MM.1S (cell line): ENCODE results near the gene SLC43A3.
"Not testable (repeated sequence)": the region's sequence is repeated elsewhere in the genome, so short reads cannot be mapped to it uniquely, and the experiment has no call there.

Experiments used
- DNase-seq: peaks from one replicate; pipeline ENCODE4 v3.0.0-alpha.2; 2015
- H2AFZ ChIP-seq: fragments of 300-600 bp; sonication (generic); 2 replicates; pipeline ENCODE4 v1.6.0; 2016; ENCODE audit warnings: antibody characterized with exemption, low read length
- H3F3A ChIP-seq: fragments of 300-600 bp; sonication (generic); 2 replicates; pipeline ENCODE4 v1.6.1; 2016; ENCODE audit warnings: mild to moderate bottlenecking, antibody characterized with exemption, low read length, moderate library complexity, mixed read lengths; ENCODE audit not compliant: insufficient read depth
- H3K27ac ChIP-seq: fragments of 300-600 bp; sonication (generic); 2 replicates; pipeline ENCODE4 v1.5.1; 2016; ENCODE audit warnings: mild to moderate bottlenecking, low read length
- H3K27me3 ChIP-seq: fragments of 300-600 bp; sonication (generic); replicated peaks from 2 replicates; pipeline ENCODE4 v1.6.0; 2016; ENCODE audit warnings: low read length; ENCODE audit not compliant: insufficient read depth
- H3K36me3 ChIP-seq: fragments of 300-600 bp; sonication (generic); replicated peaks from 2 replicates; pipeline ENCODE4 v1.6.1; 2016; ENCODE audit warnings: mild to moderate bottlenecking, low read length, mixed read lengths; ENCODE audit not compliant: insufficient read depth
- H3K4me1 ChIP-seq: fragments of 300-600 bp; sonication (generic); 2 replicates; pipeline ENCODE4 v1.6.1; 2016; ENCODE audit warnings: low read length, mixed read lengths
- H3K4me2 ChIP-seq: fragments of 300-600 bp; sonication (generic); 2 replicates; pipeline ENCODE4 v1.6.0; 2016; ENCODE audit warnings: low read depth, low read length
- H3K4me3 ChIP-seq: fragments of 300-600 bp; sonication (generic); 2 replicates; pipeline ENCODE4 v1.5.1; 2016; ENCODE audit warnings: low read length, mixed read lengths
- H3K79me2 ChIP-seq: fragments of 300-600 bp; sonication (generic); 2 replicates; pipeline ENCODE4 v1.6.1; 2016; ENCODE audit warnings: mixed run types, low read length, mixed read lengths
- H3K9ac ChIP-seq: fragments of 300-600 bp; sonication (generic); 2 replicates; pipeline ENCODE4 v1.6.1; 2016; ENCODE audit warnings: low read length, mixed read lengths
- H3K9me2 ChIP-seq: fragments of 300-600 bp; sonication (generic); replicated peaks from 2 replicates; pipeline ENCODE4 v1.6.1; 2016; ENCODE audit warnings: mild to moderate bottlenecking, low read length, mixed read lengths; ENCODE audit not compliant: insufficient read depth
- H3K9me3 ChIP-seq: fragments of 300-600 bp; sonication (generic); replicated peaks from 2 replicates; pipeline ENCODE4 v1.6.1; 2016; ENCODE audit warnings: mild to moderate bottlenecking, low read length, mixed read lengths; ENCODE audit not compliant: insufficient read depth
- H4K20me1 ChIP-seq: fragments of 300-600 bp; sonication (generic); 2 replicates; pipeline ENCODE4 v1.6.1; 2016; ENCODE audit warnings: mild to moderate bottlenecking, low read length, moderate library complexity, mixed read lengths; ENCODE audit not compliant: insufficient read depth
- EZH2 ChIP-seq: fragments of 300-600 bp; sonication (generic); optimal IDR thresholded peaks from 2 replicates; pipeline ENCODE3; 2017; ENCODE audit warnings: low read depth, mild to moderate bottlenecking, antibody characterized with exemption, low read length, mixed read lengths
- EZH2phosphoT487 ChIP-seq: fragments of 300-600 bp; sonication (generic); IDR thresholded peaks from 2 replicates; pipeline ENCODE4 v1.6.1; 2018; ENCODE audit warnings: antibody characterized with exemption, low read length
- TF ChIP-seq, protein P1 (sequence below): fragments of 300-600 bp; sonication (generic); IDR thresholded peaks from 2 replicates; pipeline ENCODE4 v1.5.1; 2016; ENCODE audit warnings: antibody characterized with exemption, low read length, mixed read lengths

Gene SLC43A3

DNA sequence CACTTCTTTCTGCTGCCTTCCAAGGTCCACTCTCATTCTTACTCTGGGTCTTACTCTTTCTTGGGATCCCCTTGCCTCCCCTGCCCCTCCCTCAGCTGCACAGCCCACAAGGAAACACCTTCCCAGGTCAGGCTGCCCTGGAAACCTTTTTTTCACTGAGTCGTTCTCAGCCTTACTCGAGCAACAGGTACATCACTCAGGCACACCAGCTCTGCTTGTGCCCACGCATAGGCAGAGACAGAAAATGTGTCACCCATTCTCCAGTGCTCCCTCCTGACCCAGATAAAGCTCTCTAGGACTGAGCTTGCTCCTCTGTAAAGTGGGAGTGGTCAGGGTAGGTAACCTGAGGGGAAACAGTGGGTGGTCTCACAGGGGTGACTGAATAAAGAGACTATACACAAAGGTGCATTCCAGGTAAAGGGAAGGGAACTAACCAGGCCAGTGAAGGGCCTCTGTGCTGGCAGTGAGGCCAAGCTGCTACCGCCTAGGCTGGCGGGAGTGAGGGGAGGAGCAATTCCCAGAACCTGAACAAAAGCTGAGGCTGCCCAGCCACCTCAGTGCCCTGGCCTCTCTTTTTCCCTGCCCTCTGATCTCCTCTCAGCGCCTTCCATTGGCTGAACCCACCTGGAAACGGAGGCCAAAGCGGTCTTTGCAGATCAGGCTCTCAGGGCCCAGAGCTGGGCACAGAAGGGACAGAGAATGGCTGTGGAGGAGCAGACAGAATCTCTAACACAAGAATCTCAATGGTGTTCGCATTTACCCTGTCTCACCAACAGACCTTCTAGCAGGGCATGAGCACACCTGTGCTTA lies 61.9 kb downstream of the SLC43A3 start:
- Histone ChIP-seq H3K36me3 (no peaks in the 10 kb centered on the region), H3K79me2 (no peaks in the 10 kb centered on the region), H2AFZ (no peak overlapping the region)

DNA sequence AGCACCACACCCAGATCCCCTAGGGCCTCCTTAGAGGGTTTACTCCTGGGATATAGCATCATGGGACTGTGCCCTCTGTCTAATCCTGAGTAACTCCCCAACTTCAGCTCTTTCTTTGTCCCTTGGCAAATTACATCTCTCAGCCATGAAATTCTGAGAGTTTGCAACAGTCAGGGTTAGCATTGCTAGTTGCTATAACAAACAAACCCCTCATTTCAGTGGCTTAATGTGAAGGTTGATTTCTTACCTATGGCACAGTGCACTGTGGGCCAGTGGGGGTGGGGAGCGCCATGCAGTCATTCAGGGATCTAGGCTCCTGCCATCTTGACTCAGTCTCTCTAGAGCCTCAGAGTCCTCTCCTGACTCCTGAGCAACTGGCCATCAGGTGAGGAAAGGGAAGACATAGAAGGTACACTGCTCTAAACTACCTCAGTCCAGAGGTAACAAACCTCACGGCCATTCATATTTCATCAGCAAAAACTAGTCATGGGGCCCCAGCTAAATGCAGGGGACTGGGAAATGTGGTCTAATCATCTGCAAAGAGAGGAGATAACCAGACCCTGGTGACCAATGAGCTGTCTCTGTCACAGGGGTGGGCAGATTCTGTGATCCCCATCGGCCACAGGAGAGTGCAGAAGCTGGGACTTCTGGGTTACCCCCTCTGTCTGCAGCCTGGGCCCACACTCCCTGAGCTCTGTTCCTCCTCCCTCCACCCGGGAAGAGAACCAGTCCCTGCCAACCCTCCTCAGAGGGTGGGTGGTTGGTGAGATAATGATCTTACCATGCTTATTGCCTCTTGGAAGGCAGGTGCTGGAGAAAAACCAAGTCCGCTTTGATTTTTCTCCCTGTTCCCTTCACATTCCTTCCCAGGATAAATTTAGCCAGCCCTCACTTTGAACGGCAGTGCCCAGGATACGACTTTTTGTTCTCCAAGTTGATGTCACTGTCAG lies 63.5 kb downstream of the SLC43A3 start:
- Histone ChIP-seq H2AFZ (no peak overlapping the region), H3K9me3 (no peaks in the 10 kb centered on the region), H3K27me3 (no peaks in the 10 kb centered on the region), H3K36me3 (no peaks in the 10 kb centered on the region), H4K20me1 (no peaks in the 10 kb centered on the region), H3K9ac (no peak overlapping the region), H3K4me2 (no peak overlapping the region), H3K4me3 (no peak overlapping the region), H3K9me2 (no peaks in the 10 kb centered on the region), H3K4me1 (no peaks in the 10 kb centered on the region), H3F3A (no peaks in the 10 kb centered on the region), H3K27ac (no peak overlapping the region), H3K79me2 (no peaks in the 10 kb centered on the region)
- TF ChIP-seq EZH2phosphoT487 (no peak), EZH2 (no peak)
- TF ChIP-seq, protein P1, sequence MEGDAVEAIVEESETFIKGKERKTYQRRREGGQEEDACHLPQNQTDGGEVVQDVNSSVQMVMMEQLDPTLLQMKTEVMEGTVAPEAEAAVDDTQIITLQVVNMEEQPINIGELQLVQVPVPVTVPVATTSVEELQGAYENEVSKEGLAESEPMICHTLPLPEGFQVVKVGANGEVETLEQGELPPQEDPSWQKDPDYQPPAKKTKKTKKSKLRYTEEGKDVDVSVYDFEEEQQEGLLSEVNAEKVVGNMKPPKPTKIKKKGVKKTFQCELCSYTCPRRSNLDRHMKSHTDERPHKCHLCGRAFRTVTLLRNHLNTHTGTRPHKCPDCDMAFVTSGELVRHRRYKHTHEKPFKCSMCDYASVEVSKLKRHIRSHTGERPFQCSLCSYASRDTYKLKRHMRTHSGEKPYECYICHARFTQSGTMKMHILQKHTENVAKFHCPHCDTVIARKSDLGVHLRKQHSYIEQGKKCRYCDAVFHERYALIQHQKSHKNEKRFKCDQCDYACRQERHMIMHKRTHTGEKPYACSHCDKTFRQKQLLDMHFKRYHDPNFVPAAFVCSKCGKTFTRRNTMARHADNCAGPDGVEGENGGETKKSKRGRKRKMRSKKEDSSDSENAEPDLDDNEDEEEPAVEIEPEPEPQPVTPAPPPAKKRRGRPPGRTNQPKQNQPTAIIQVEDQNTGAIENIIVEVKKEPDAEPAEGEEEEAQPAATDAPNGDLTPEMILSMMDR: no peak
- DNase-seq: no peak

More for the DNA sequence above, 61.9 kb downstream of the SLC43A3 start:
- Histone ChIP-seq H3K9ac (no peak overlapping the region), H3K9me3 (no peaks in the 10 kb centered on the region), H3K4me2 (no peak overlapping the region), H3K9me2 (no peaks in the 10 kb centered on the region), H3K4me3 (no peak overlapping the region), H3F3A (no peaks in the 10 kb centered on the region), H3K27me3 (no peaks in the 10 kb centered on the region), H3K27ac (no peak overlapping the region), H4K20me1 (no peaks in the 10 kb centered on the region), H3K4me1 (no peaks in the 10 kb centered on the region)
- no peak for TF ChIP-seq EZH2
- TF ChIP-seq EZH2phosphoT487: no peak
- TF ChIP-seq, protein P1: no peak
- no peak for DNase-seq

DNA sequence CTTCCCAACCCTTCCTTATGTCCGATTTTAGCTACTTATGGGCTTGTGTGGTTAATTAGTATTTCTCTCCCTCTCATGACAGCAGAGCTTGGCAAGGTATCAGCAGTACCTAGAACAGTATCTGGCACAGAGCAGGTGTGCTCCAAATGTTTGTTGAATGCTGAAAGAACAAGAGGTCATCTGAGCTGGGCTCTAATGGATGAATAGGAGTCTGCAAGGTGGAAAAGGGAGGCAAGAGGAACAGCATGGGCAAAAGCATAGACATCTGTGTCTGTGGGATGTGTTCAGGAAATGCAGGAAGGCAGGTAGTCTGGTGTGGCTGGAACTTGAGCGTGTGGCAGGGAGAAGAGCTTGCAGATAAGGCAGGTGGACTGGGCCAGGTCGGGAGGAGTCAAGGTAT lies 65.0 kb downstream of the SLC43A3 start:
- no peak overlapping the region for H3K27ac ChIP-seq

DNA sequence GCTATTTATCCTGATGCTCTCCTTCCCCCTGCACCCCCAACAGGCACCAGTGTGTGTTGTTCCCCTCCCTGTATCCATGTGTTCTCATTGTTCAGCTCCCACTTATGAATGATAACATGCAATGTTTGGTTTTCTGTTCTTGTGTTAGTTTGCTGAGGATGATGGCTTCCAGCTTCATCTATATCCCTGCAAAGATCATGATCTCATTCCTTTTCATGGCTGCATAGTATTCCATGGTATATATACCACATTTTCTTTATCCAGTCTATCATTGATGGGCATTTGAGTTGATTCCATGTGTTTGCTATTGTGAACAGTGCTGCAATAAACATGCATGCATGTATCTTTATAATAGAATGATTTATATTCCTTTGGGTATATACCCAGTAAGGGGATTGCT lies 65.5 kb downstream of the SLC43A3 start:
- not testable (repeated sequence) for H3K9me3 ChIP-seq, H3K9ac ChIP-seq, H3K36me3 ChIP-seq, H3K79me2 ChIP-seq, H3F3A ChIP-seq, H3K9me2 ChIP-seq, H3K4me2 ChIP-seq, H3K4me1 ChIP-seq, H3K27ac ChIP-seq, H2AFZ ChIP-seq, DNase-seq, H3K27me3 ChIP-seq, H3K4me3 ChIP-seq, H4K20me1 ChIP-seq

More for the DNA sequence above, 65.0 kb downstream of the SLC43A3 start:
- TF ChIP-seq EZH2: no peak
- TF ChIP-seq, protein P1: no peak
- TF ChIP-seq EZH2phosphoT487: no peak
- no peaks in the 10 kb centered on the region for H3K9me3 ChIP-seq
- H3K4me3 ChIP-seq: no peak overlapping the region
- DNase-seq: no peak
- no peaks in the 10 kb centered on the region for H3K27me3 ChIP-seq
- no peak overlapping the region for H3K4me2 ChIP-seq
- no peaks in the 10 kb centered on the region for H3F3A ChIP-seq
- H4K20me1 ChIP-seq: no peaks in the 10 kb centered on the region
- H3K79me2 ChIP-seq: no peaks in the 10 kb centered on the region
- H2AFZ ChIP-seq: no peak overlapping the region
- H3K9ac ChIP-seq: no peak overlapping the region
- H3K9me2 ChIP-seq: no peaks in the 10 kb centered on the region
- no peaks in the 10 kb centered on the region for H3K4me1 ChIP-seq
- no peaks in the 10 kb centered on the region for H3K36me3 ChIP-seq
